CD14-positive monocyte (primary cell): ENCODE measurements around the gene AARS2. TPM values are rescaled to one million over a fixed set of nuclear protein-coding genes. Genes with fewer than 3 reads are reported as not detected.

ENCODE experiments used
- DNase-seq, 3 donors: peaks; one replicate each; pipeline ENCODE4 v3.0.0-alpha.2; 2011 to 2022
- H2AFZ ChIP-seq: 2 replicates; pipeline ENCODE4 v1.6.0; 2012; ENCODE audit warnings: mild to moderate bottlenecking, low read depth, low read length, inconsistent platforms; ENCODE audit not compliant: insufficient read depth, poor library complexity, severe bottlenecking
- H3K27ac ChIP-seq, 2 donors: 1 replicate in 1 of 2; 2 replicates in 1 of 2; pipeline ENCODE4 v1.5.1; 2012 to 2013; ENCODE audit warnings: low read length in 2 of 2, control low read depth in 1 of 2, inconsistent platforms in 1 of 2, low read depth in 1 of 2, mild to moderate bottlenecking in 1 of 2
- H3K27me3 ChIP-seq, 2 donors: one replicate each; pipeline versions ENCODE4 v1.6.0 to v1.6.1; 2011 to 2013; ENCODE audit warnings: low read length in 2 of 2; ENCODE audit not compliant: control insufficient read depth in 2 of 2, insufficient read depth in 2 of 2
- H3K36me3 ChIP-seq, 2 donors: replicated peaks in 1 of 2; 1 replicate in 1 of 2; 2 replicates in 1 of 2; pipeline versions ENCODE4 v1.5.1 to v1.6.1; 2012 to 2013; ENCODE audit warnings: low read length in 2 of 2, control low read depth in 1 of 2, inconsistent platforms in 1 of 2, mild to moderate bottlenecking in 1 of 2; ENCODE audit not compliant: insufficient read depth in 2 of 2, control insufficient read depth in 1 of 2
- H3K4me1 ChIP-seq, 2 donors: 1 replicate in 1 of 2; 2 replicates in 1 of 2; pipeline versions ENCODE4 v1.5.1 to v1.6.1; 2012 to 2013; ENCODE audit warnings: low read length in 2 of 2, control low read depth in 1 of 2, inconsistent platforms in 1 of 2, mild to moderate bottlenecking in 1 of 2, moderate library complexity in 1 of 2; ENCODE audit not compliant: insufficient read depth in 2 of 2, control insufficient read depth in 1 of 2
- H3K4me2 ChIP-seq: replicated peaks from 2 replicates; pipeline ENCODE3; 2012; ENCODE audit warnings: low read length, moderate library complexity, mild to moderate bottlenecking; ENCODE audit not compliant: poor library complexity, severe bottlenecking; ENCODE audit errors: extremely low read depth
- H3K4me3 ChIP-seq, 3 experiments: fragments of 200-600 bp in 1 of 3; sonication (generic) in 1 of 3; replicated peaks in 1 of 3; 1 replicate in 2 of 3; 2 replicates in 1 of 3; pipeline ENCODE4 v1.5.1; 2011 to 2013; ENCODE audit warnings: low read length in 3 of 3, mild to moderate bottlenecking in 3 of 3, control low read depth in 2 of 3, low read depth in 2 of 3, inconsistent platforms in 1 of 3, moderate library complexity in 1 of 3
- H3K79me2 ChIP-seq: 2 replicates; pipeline ENCODE4 v1.6.0; 2012; ENCODE audit warnings: mild to moderate bottlenecking, control low read depth, inconsistent platforms, low read length, moderate library complexity; ENCODE audit not compliant: insufficient read depth
- H3K9ac ChIP-seq: 2 replicates; pipeline ENCODE4 v1.6.0; 2017; ENCODE audit warnings: low read length, mild to moderate bottlenecking; ENCODE audit not compliant: insufficient read depth, poor library complexity, severe bottlenecking
- H3K9me3 ChIP-seq, 2 donors: replicated peaks in 1 of 2; 1 replicate in 1 of 2; 2 replicates in 1 of 2; pipeline versions ENCODE4 v1.5.1 to v1.6.1; 2012 to 2013; ENCODE audit warnings: low read length in 2 of 2, control low read depth in 1 of 2; ENCODE audit not compliant: control insufficient read depth in 1 of 2, insufficient read depth in 1 of 2
- H4K20me1 ChIP-seq: 2 replicates; pipeline ENCODE4 v1.6.0; 2012; ENCODE audit warnings: mild to moderate bottlenecking, low read length, control low read depth, moderate library complexity; ENCODE audit not compliant: insufficient read depth
- H3K27ac Mint-ChIP-seq, 7 donors: one replicate each; pipeline ENCODE4 v1.8.0; 2020; ENCODE audit warnings: mild to moderate bottlenecking in 7 of 7, mixed read lengths in 7 of 7, moderate library complexity in 6 of 7, inconsistent platforms in 2 of 7
- H3K27me3 Mint-ChIP-seq, 3 donors: one replicate each; pipeline ENCODE4 v1.8.0; 2021 to 2022; ENCODE audit warnings: low read depth in 3 of 3, mild to moderate bottlenecking in 3 of 3, mixed read lengths in 3 of 3, moderate library complexity in 3 of 3, inconsistent platforms in 1 of 3
- H3K36me3 Mint-ChIP-seq, 2 donors: one replicate each; pipeline ENCODE4 v1.8.0; 2020; ENCODE audit warnings: mixed read lengths in 2 of 2, inconsistent platforms in 1 of 2, mild to moderate bottlenecking in 1 of 2
- H3K4me1 Mint-ChIP-seq: one replicate; pipeline ENCODE4 v1.8.0; 2020; ENCODE audit warnings: mild to moderate bottlenecking, mixed read lengths
- H3K4me3 Mint-ChIP-seq, 2 donors: one replicate each; pipeline ENCODE4 v1.8.0; 2020; ENCODE audit warnings: mild to moderate bottlenecking in 2 of 2, mixed read lengths in 2 of 2, moderate library complexity in 1 of 2
- H3K9me3 Mint-ChIP-seq, 7 donors: one replicate each; pipeline ENCODE4 v1.8.0; 2020 to 2022; ENCODE audit warnings: mixed read lengths in 7 of 7, mild to moderate bottlenecking in 6 of 7, moderate library complexity in 6 of 7, inconsistent platforms in 2 of 7
- WGBS: methylation state at CpG from one replicate; pipeline ENCODE4 v1.1.5; 2013; ENCODE audit warnings: missing lambda C conversion rate; ENCODE audit not compliant: insufficient coverage; 5-methylcytosine and 5-hydroxymethylcytosine counted together
- intact Hi-C, 2 donors: fragments of 100-400 bp; cut with micrococcal nuclease; formaldehyde crosslinking; loops; one replicate each; pipeline versions ENCODE4 v1.15.0 to v1.15.1; 2023
- polyA plus RNA-seq, 3 donors: library from polyadenylated mRNA; depleted of rRNA in 1 of 3; unstranded in 2 of 3; stranded (reverse) in 1 of 3; fragments of 300-500 nt in 2 of 3; fragments of >200 nt in 1 of 3; fragmentation: Illumina TruSeq in 2 of 3; gene quantifications; 1 replicate in 2 of 3; 2 replicates in 1 of 3; pipeline ENCODE4 v1.2.3, GENCODE V29; 2012 to 2021
- TF ChIP-seq, protein P1 (sequence below): fragments of 200-600 bp; IDR thresholded peaks from one replicate; pipeline ENCODE4 v1.8.0; 2022; ENCODE audit warnings: antibody characterized with exemption, mild to moderate bottlenecking

The AARS2 gene
- polyA plus RNA-seq, 3 donors: 1.8 to 4.5 (median 3.2) TPM

DNA sequence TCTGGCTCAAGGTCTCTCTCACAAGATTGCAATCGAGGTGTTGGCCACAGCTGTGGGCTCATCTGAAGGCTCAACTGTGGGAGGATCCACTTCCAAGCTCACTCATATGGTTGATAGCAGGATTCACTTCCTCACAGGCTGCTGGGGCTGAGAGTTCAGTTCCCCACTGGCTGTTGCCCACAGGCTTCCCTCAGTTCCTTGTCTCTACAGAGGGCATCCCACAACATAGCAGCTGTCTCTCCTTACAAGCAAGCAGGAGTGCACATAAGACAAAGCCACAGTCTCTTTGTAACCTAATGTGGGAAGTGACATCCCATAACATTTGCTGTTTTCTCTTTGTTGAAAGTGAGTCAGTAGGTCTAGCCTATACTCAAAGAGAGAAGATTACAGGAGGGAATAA, 43.3 kb upstream of the AARS2 start:
- Mint-ChIP-seq H3K4me1 (no peaks in the 10 kb centered on the region), H3K4me3 (no peak overlapping the region), H3K27me3 (peaks cover 0 to 2% (median 0%) of the 10 kb centered on the region in 3 donors), H3K36me3 (no peaks in the 10 kb centered on the region), H3K9me3 (peaks cover 6 to 16% (median 9%) of the 10 kb centered on the region in 7 donors), H3K27ac (peak overlapping the region in 1 of 7 donors; percentile 31)
- H3K79me2 ChIP-seq: no peaks in the 10 kb centered on the region
- DNase-seq: no peak
- no peak overlapping the region for H3K27ac ChIP-seq
- no peak overlapping the region for H3K4me2 ChIP-seq
- H3K36me3 ChIP-seq: no peaks in the 10 kb centered on the region
- H3K4me1 ChIP-seq: no peaks in the 10 kb centered on the region
- H2AFZ ChIP-seq: no peak overlapping the region
- H3K4me3 ChIP-seq: no peak overlapping the region
- WGBS: no CpG with 5 or more reads among the region's 1 CpG
- H4K20me1 ChIP-seq: no peaks in the 10 kb centered on the region
- no peak overlapping the region for H3K9ac ChIP-seq
- H3K9me3 ChIP-seq: peaks cover 10 to 11% of the 10 kb centered on the region in 2 donors
- H3K27me3 ChIP-seq: no peaks in the 10 kb centered on the region
- intact Hi-C loops: no loop called here
- TF ChIP-seq, protein P1, sequence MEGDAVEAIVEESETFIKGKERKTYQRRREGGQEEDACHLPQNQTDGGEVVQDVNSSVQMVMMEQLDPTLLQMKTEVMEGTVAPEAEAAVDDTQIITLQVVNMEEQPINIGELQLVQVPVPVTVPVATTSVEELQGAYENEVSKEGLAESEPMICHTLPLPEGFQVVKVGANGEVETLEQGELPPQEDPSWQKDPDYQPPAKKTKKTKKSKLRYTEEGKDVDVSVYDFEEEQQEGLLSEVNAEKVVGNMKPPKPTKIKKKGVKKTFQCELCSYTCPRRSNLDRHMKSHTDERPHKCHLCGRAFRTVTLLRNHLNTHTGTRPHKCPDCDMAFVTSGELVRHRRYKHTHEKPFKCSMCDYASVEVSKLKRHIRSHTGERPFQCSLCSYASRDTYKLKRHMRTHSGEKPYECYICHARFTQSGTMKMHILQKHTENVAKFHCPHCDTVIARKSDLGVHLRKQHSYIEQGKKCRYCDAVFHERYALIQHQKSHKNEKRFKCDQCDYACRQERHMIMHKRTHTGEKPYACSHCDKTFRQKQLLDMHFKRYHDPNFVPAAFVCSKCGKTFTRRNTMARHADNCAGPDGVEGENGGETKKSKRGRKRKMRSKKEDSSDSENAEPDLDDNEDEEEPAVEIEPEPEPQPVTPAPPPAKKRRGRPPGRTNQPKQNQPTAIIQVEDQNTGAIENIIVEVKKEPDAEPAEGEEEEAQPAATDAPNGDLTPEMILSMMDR: no peak

DNA sequence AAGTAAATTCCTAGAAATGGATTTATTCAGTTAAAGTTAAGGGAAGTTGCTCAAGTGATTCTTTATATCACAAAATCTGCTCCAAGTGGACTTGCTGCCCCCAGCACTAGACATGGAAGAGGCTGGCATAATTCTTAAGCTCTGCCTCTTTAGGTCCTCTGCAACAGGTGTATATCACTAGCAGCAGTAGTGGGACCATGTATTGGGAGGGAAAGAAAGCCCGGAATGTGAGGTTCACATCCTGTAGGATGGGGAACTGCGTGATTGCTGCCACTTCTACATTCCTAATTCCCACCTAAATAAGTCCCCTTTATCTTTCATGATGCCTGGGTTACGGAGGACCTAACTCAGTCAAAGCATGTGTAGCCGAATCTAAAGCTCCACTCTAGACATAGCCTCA, 42.5 kb upstream of the AARS2 start:
- H3K4me1 Mint-ChIP-seq: no peaks in the 10 kb centered on the region
- H2AFZ ChIP-seq: no peak overlapping the region
- H3K36me3 ChIP-seq: no peaks in the 10 kb centered on the region
- intact Hi-C loops: no loop called here
- no peak for DNase-seq
- peaks cover 6 to 16% (median 9%) of the 10 kb centered on the region in 7 donors for H3K9me3 Mint-ChIP-seq
- no peaks in the 10 kb centered on the region for H4K20me1 ChIP-seq
- 100% methylated on average over 1 of the region's 4 CpGs for WGBS
- TF ChIP-seq, protein P1: no peak
- no peaks in the 10 kb centered on the region for H3K36me3 Mint-ChIP-seq
- H3K4me3 ChIP-seq: no peak overlapping the region
- no peak overlapping the region for H3K9ac ChIP-seq
- peaks cover 10 to 11% of the 10 kb centered on the region in 2 donors for H3K9me3 ChIP-seq
- no peak overlapping the region for H3K27ac Mint-ChIP-seq
- H3K79me2 ChIP-seq: no peaks in the 10 kb centered on the region
- H3K27me3 Mint-ChIP-seq: peaks cover 0 to 2% (median 0%) of the 10 kb centered on the region in 3 donors
- H3K27me3 ChIP-seq: no peaks in the 10 kb centered on the region
- no peak overlapping the region for H3K27ac ChIP-seq
- no peaks in the 10 kb centered on the region for H3K4me1 ChIP-seq
- H3K4me2 ChIP-seq: no peak overlapping the region
- H3K4me3 Mint-ChIP-seq: no peak overlapping the region
